GM12864 (cell line): ENCODE results near the gene KLF5.

Experiments used
- DNase-seq: peaks from one replicate; pipeline ENCODE4 v3.0.0-alpha.2; 2011; ENCODE audit warnings: low read depth
- H3K4me3 ChIP-seq: 2 replicates; pipeline ENCODE4 v1.5.1; 2011; ENCODE audit warnings: mild to moderate bottlenecking, low read depth, low read length, control low read depth
- TF ChIP-seq, protein P1 (sequence below): IDR thresholded peaks from 2 replicates; pipeline ENCODE4 v1.5.1; 2011; ENCODE audit warnings: low read depth, mild to moderate bottlenecking, moderate library complexity, low read length, control low read depth, inconsistent platforms; ENCODE audit errors: missing control alignments

Gene KLF5

GRCh38 chr13:73035660-73036059, 23.1 kb upstream of the KLF5 start:
- TF ChIP-seq, protein P1, sequence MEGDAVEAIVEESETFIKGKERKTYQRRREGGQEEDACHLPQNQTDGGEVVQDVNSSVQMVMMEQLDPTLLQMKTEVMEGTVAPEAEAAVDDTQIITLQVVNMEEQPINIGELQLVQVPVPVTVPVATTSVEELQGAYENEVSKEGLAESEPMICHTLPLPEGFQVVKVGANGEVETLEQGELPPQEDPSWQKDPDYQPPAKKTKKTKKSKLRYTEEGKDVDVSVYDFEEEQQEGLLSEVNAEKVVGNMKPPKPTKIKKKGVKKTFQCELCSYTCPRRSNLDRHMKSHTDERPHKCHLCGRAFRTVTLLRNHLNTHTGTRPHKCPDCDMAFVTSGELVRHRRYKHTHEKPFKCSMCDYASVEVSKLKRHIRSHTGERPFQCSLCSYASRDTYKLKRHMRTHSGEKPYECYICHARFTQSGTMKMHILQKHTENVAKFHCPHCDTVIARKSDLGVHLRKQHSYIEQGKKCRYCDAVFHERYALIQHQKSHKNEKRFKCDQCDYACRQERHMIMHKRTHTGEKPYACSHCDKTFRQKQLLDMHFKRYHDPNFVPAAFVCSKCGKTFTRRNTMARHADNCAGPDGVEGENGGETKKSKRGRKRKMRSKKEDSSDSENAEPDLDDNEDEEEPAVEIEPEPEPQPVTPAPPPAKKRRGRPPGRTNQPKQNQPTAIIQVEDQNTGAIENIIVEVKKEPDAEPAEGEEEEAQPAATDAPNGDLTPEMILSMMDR = no peak
- H3K4me3 ChIP-seq = no peak overlapping the region
- no peak for DNase-seq

GRCh38 chr13:73036566-73036965, 22.2 kb upstream of the KLF5 start:
- DNase-seq = no peak
- TF ChIP-seq, protein P1 = no peak
- no peak overlapping the region for H3K4me3 ChIP-seq

GRCh38 chr13:73038064-73038463, 20.7 kb upstream of the KLF5 start:
- DNase-seq = no peak
- TF ChIP-seq, protein P1 = no peak
- H3K4me3 ChIP-seq = no peak overlapping the region

DNA sequence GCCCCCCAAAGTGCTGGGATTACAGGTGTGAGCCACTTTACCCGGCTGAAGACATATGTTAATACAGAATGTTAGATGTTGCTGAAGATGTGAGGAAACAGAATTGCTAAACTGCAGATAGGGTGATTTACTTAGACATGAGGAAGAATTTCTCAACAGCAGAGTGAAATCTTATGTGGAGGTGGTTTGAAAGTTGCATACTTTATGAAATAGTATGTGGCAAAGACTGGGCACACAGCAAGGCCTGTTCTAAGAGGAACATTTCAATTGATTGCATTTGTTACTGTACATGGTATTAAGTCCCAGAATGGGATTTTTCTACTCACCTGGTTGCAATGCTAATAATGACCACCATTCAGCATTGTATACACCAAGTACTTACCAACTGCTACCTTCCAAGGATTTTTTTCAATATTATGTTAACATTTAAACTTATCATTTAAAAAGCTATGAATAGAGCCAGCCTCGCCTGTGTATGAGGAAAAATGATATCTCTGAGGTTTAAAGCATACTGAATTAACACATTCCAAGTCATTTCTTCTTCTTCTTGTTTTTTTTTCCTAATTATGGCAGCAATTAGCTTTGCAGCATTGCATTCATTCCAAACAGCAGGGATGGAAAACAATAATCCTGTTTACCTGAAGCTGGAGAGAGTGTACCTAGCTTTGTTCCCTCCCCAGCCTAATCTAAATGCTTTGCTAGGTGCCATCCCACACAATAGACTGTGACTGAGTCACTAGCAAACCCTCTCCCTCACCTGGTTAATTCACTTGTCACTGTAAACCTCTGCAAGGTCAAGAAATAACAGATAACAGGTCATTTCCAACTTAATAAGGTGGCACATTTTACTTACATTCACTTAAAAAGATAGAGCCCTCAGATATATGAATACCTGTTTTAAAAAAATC, 19.4 kb upstream of the KLF5 start:
- no peak for DNase-seq
- H3K4me3 ChIP-seq = no peak overlapping the region
- TF ChIP-seq, protein P1 = no peak

DNA sequence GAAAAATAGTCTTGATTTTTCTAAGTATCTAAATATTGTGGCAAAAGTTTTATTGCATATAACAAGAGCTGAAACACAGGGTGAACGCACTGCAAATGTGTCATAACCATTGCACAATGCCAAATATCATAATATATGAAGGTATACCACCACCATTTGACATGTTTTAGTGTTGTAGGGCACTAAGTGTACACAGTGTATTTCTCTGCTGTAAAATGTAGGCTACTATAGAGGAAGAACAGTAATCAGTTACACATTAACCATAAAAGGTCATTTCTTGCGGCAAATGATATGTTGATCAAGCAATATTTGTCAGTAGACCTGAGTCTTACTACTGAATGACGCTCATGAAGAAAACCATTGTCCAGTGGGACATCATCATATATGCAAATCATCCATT, 18.3 kb upstream of the KLF5 start:
- no peak overlapping the region for H3K4me3 ChIP-seq
- DNase-seq = no peak
- TF ChIP-seq, protein P1 = no peak

GRCh38 chr13:73040968-73041596, 17.7 kb upstream of the KLF5 start:
- DNase-seq = no peak
- TF ChIP-seq, protein P1 = no peak

More at GRCh38 chr13:73040968-73041596, 17.7 kb upstream of the KLF5 start:
- no peak overlapping the region for H3K4me3 ChIP-seq
